ENCODE data around the gene IFRD1.

- TF ChIP-seq TARDBP (IDR thresholded peaks at IDR 0.05): no peak
- TF ChIP-seq BHLHE40 (IDR thresholded peaks at IDR 0.05; ENCODE audit: borderline replicate concordance): no peak
These were observed 71.7 kb downstream of the IFRD1 start for GRCh38 chr7:112521942-112522341.

Measured in HEK293T (cell line).